ENCODE data around the gene PDLIM3.

PDLIM3 gene

DNA sequence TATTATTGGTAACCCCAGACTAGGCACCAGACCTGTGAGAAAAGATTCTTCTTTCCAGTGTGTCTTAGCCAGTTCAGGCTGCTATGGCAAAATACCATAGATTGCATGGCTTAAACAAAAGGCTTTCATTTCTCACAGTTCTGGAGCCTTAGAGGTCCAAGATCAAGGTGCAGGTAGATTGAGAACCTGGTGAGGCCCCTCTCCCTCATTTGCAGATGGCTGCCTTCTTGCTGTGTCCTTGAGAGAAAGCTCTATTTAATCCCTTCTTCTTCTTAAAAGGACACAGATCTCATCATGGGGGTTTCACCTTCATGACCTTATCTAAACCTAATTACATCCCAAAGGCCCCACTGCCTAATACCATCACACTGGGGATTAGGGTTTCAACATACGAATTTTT lies 3.5 kb upstream of the PDLIM3 start:
- 48% methylated on average over 1 of the region's 1 CpG for WGBS
- no peak overlapping the region for H3K23ac ChIP-seq (ENCODE audit: low read length in 2 of 2)
- no peak for DNase-seq
- H2BK5ac ChIP-seq (ENCODE audit: low read depth, low read length, poor library complexity, severe bottlenecking), result no peak overlapping the region
- H3K79me1 ChIP-seq (replicated peaks; ENCODE audit: low read length, poor library complexity, severe bottlenecking), result no peaks in the 10 kb centered on the region
- peaks cover 11% of the 10 kb centered on the region for H3K4me1 ChIP-seq (ENCODE audit: control insufficient read depth, insufficient read depth, low read depth, low read length)
- no peak overlapping the region for H2BK120ac ChIP-seq (ENCODE audit: low read depth, low read length)
- no peak overlapping the region for H2AK5ac ChIP-seq (ENCODE audit: low read length, severe bottlenecking)
- H4K8ac ChIP-seq (ENCODE audit: low read length), result no peak overlapping the region
- H3K27me3 ChIP-seq (ENCODE audit: control insufficient read depth in 1 of 2, insufficient read depth in 1 of 2, low read length in 2 of 2), result peaks cover 48 to 64% of the 10 kb centered on the region in 2 experiments
- H3K4ac ChIP-seq (ENCODE audit: low read depth in 1 of 2, low read length in 2 of 2), result no peak overlapping the region
- no peak overlapping the region for H3K4me2 ChIP-seq (ENCODE audit: low read length, poor library complexity, severe bottlenecking)
- H3K18ac ChIP-seq (ENCODE audit: low read depth in 1 of 2, low read length in 2 of 2), result no peak overlapping the region
- H3K4me3 ChIP-seq (ENCODE audit: insufficient read depth in 1 of 2, low read depth in 1 of 2, low read length in 2 of 2), result no peak overlapping the region
- H3K27ac ChIP-seq (ENCODE audit: low read length, poor library complexity, severe bottlenecking), result no peak overlapping the region
- no peak overlapping the region for H4K91ac ChIP-seq (ENCODE audit: low read length)
- no peak overlapping the region for H2BK15ac ChIP-seq (ENCODE audit: low read depth, poor library complexity, severe bottlenecking)
- H2AFZ ChIP-seq (ENCODE audit: low read depth, low read length), result no peak overlapping the region
- H2BK12ac ChIP-seq (ENCODE audit: low read length in 2 of 2), result no peak overlapping the region
- H3K9me3 ChIP-seq (ENCODE audit: control insufficient read depth, low read length), result no peaks in the 10 kb centered on the region
- H3K36me3 ChIP-seq (ENCODE audit: control insufficient read depth in 1 of 2, insufficient read depth in 2 of 2, low read depth in 1 of 2, low read length in 2 of 2), result no peaks in the 10 kb centered on the region
- no peak overlapping the region for H3K9ac ChIP-seq (ENCODE audit: low read length)
- no peak overlapping the region for H3K14ac ChIP-seq (ENCODE audit: low read length in 2 of 2)

DNA sequence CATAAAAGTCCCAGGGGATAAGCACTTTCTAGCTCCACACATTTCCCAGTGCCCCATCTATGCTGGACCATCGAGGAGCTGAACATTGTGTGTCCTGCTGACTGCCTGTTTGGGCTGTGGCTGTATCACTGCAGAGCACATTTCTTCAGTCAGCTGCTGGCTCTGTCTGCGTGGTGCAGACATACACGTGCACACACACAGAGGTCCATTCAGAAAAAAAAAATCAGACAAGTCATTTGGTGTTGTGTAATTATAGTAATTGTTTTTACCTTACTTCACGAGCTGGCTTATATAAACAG lies 1.1 kb upstream of the PDLIM3 start:
- Histone ChIP-seq H3K4me2 (ENCODE audit: low read length, poor library complexity, severe bottlenecking) (no peak overlapping the region), H3K9me3 (ENCODE audit: control insufficient read depth, low read length) (no peaks in the 10 kb centered on the region), H3K23ac (ENCODE audit: low read length in 2 of 2) (no peak overlapping the region), H3K27ac (ENCODE audit: low read length, poor library complexity, severe bottlenecking) (no peak overlapping the region), H4K91ac (ENCODE audit: low read length) (no peak overlapping the region), H3K18ac (ENCODE audit: low read depth in 1 of 2, low read length in 2 of 2) (no peak overlapping the region), H3K79me1 (replicated peaks; ENCODE audit: low read length, poor library complexity, severe bottlenecking) (no peaks in the 10 kb centered on the region), H4K8ac (ENCODE audit: low read length) (no peak overlapping the region), H3K27me3 (ENCODE audit: control insufficient read depth in 1 of 2, insufficient read depth in 1 of 2, low read length in 2 of 2) (peaks cover 41 to 54% of the 10 kb centered on the region in 2 experiments), H2AK5ac (ENCODE audit: low read length, severe bottlenecking) (no peak overlapping the region), H2AFZ (ENCODE audit: low read depth, low read length) (no peak overlapping the region), H2BK15ac (ENCODE audit: low read depth, poor library complexity, severe bottlenecking) (no peak overlapping the region), H2BK5ac (ENCODE audit: low read depth, low read length, poor library complexity, severe bottlenecking) (no peak overlapping the region), H3K4me3 (ENCODE audit: insufficient read depth in 1 of 2, low read depth in 1 of 2, low read length in 2 of 2) (peak overlapping the region in 1 of 2 experiments; percentile 76), H3K9ac (ENCODE audit: low read length) (peak overlapping the region; percentile 72), H3K4ac (ENCODE audit: low read depth in 1 of 2, low read length in 2 of 2) (no peak overlapping the region), H3K36me3 (ENCODE audit: control insufficient read depth in 1 of 2, insufficient read depth in 2 of 2, low read depth in 1 of 2, low read length in 2 of 2) (no peaks in the 10 kb centered on the region), H2BK120ac (ENCODE audit: low read depth, low read length) (no peak overlapping the region), H2BK12ac (ENCODE audit: low read length in 2 of 2) (peak overlapping the region in 1 of 2 experiments; percentile 47), H3K4me1 (ENCODE audit: control insufficient read depth, insufficient read depth, low read depth, low read length) (peaks cover 11% of the 10 kb centered on the region), H3K14ac (ENCODE audit: low read length in 2 of 2) (no peak overlapping the region)
- peak; percentile 74 for DNase-seq
- 54% methylated on average over 1 of the region's 4 CpGs for WGBS

DNA sequence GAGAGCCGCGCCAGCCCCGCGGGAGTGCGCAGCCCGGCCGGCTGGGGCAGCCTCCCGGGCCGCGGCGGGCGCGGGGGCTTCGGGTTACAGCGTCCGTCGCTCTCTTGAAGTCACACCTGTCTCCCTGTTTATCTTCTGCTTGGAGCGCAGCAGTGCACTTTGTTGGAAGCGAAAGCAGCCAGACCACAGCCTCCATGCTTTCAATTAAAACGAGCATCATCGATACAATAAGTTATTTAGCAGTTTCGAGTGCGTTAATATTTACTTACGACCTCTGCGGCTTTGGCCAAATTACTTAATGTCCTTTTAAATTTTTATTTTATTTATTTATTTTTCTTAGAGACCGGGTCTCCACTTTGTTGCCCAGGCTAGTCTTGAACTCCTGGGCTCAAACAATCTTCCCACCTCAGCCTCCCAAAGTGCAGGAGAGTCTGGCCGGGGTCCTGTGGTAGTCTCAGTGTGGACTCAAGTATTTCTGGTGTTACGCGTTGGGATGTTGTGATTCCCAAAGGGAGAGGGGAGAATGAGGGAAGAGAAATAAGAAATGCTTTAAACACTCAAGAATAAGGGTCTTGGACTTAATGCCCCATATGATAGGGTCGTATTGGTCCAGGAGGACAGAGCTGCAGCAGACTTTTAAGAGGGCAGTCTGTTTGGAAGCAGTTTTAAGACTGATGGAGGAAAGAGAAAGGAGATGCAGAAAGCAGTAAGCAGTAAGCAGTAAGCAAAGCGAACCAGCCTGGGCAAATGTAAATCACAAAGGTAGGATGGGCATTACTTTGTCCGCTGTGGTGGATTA lies 504 bp upstream of the PDLIM3 start:
- Histone ChIP-seq H3K4me1 (ENCODE audit: control insufficient read depth, insufficient read depth, low read depth, low read length) (peaks cover 11% of the 10 kb centered on the region), H2AK5ac (ENCODE audit: low read length, severe bottlenecking) (no peak overlapping the region), H4K91ac (ENCODE audit: low read length) (no peak overlapping the region), H3K23ac (ENCODE audit: low read length in 2 of 2) (peak overlapping the region in 1 of 2 experiments; percentile 80), H3K79me1 (replicated peaks; ENCODE audit: low read length, poor library complexity, severe bottlenecking) (no peaks in the 10 kb centered on the region), H3K27ac (ENCODE audit: low read length, poor library complexity, severe bottlenecking) (no peak overlapping the region), H3K4me2 (ENCODE audit: low read length, poor library complexity, severe bottlenecking) (peak overlapping the region; percentile 100), H3K18ac (ENCODE audit: low read depth in 1 of 2, low read length in 2 of 2) (peak overlapping the region in 1 of 2 experiments; percentile 77), H3K36me3 (ENCODE audit: control insufficient read depth in 1 of 2, insufficient read depth in 2 of 2, low read depth in 1 of 2, low read length in 2 of 2) (no peaks in the 10 kb centered on the region), H3K4ac (ENCODE audit: low read depth in 1 of 2, low read length in 2 of 2) (peak overlapping the region; percentile 70 to 73), H4K8ac (ENCODE audit: low read length) (no peak overlapping the region), H2BK15ac (ENCODE audit: low read depth, poor library complexity, severe bottlenecking) (peak overlapping the region; percentile 0), H2BK120ac (ENCODE audit: low read depth, low read length) (peak overlapping the region; percentile 44), H3K27me3 (ENCODE audit: control insufficient read depth in 1 of 2, insufficient read depth in 1 of 2, low read length in 2 of 2) (peaks cover 36 to 49% of the 10 kb centered on the region in 2 experiments), H3K9me3 (ENCODE audit: control insufficient read depth, low read length) (no peaks in the 10 kb centered on the region), H3K4me3 (ENCODE audit: insufficient read depth in 1 of 2, low read depth in 1 of 2, low read length in 2 of 2) (peak overlapping the region; percentile 55 to 76), H2AFZ (ENCODE audit: low read depth, low read length) (no peak overlapping the region), H2BK12ac (ENCODE audit: low read length in 2 of 2) (peak overlapping the region in 1 of 2 experiments; percentile 47), H3K9ac (ENCODE audit: low read length) (peak overlapping the region; percentile 72), H2BK5ac (ENCODE audit: low read depth, low read length, poor library complexity, severe bottlenecking) (no peak overlapping the region), H3K14ac (ENCODE audit: low read length in 2 of 2) (no peak overlapping the region)
- WGBS, result 12% methylated on average over 27 of the region's 32 CpGs
- no peak for DNase-seq

DNA sequence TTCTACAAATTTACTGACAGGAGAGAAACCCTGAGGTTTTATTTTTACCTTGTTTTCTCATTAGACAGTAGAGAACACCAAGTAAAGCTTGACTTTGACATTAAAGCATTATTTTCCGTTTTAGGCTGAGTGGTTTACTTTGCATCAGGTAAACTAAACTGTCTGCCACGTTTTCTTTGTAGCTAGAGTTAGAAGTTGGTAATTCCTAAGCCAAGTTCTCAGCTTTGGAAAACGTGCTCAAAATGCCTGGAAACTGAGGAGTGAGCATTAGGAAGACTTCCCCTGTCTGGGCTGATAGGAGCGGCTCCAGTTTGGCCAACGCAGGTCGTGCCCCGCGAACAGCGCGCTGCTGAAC lies 819 bp downstream of the PDLIM3 start:
- Histone ChIP-seq H4K91ac (ENCODE audit: low read length) (no peak overlapping the region), H3K27ac (ENCODE audit: low read length, poor library complexity, severe bottlenecking) (no peak overlapping the region), H3K27me3 (ENCODE audit: control insufficient read depth in 1 of 2, insufficient read depth in 1 of 2, low read length in 2 of 2) (peaks cover 39 to 41% of the 10 kb centered on the region in 2 experiments), H2AK5ac (ENCODE audit: low read length, severe bottlenecking) (no peak overlapping the region), H3K9me3 (ENCODE audit: control insufficient read depth, low read length) (no peaks in the 10 kb centered on the region), H3K4me1 (ENCODE audit: control insufficient read depth, insufficient read depth, low read depth, low read length) (peaks cover 11% of the 10 kb centered on the region), H3K4me3 (ENCODE audit: insufficient read depth in 1 of 2, low read depth in 1 of 2, low read length in 2 of 2) (peak overlapping the region; percentile 55 to 76), H3K18ac (ENCODE audit: low read depth in 1 of 2, low read length in 2 of 2) (no peak overlapping the region), H2AFZ (ENCODE audit: low read depth, low read length) (no peak overlapping the region), H2BK15ac (ENCODE audit: low read depth, poor library complexity, severe bottlenecking) (no peak overlapping the region), H3K14ac (ENCODE audit: low read length in 2 of 2) (no peak overlapping the region), H3K36me3 (ENCODE audit: control insufficient read depth in 1 of 2, insufficient read depth in 2 of 2, low read depth in 1 of 2, low read length in 2 of 2) (no peaks in the 10 kb centered on the region), H2BK5ac (ENCODE audit: low read depth, low read length, poor library complexity, severe bottlenecking) (no peak overlapping the region), H3K4me2 (ENCODE audit: low read length, poor library complexity, severe bottlenecking) (peak overlapping the region; percentile 100), H4K8ac (ENCODE audit: low read length) (no peak overlapping the region), H3K79me1 (replicated peaks; ENCODE audit: low read length, poor library complexity, severe bottlenecking) (no peaks in the 10 kb centered on the region), H2BK120ac (ENCODE audit: low read depth, low read length) (no peak overlapping the region), H3K23ac (ENCODE audit: low read length in 2 of 2) (no peak overlapping the region), H3K9ac (ENCODE audit: low read length) (peak overlapping the region; percentile 81), H2BK12ac (ENCODE audit: low read length in 2 of 2) (no peak overlapping the region), H3K4ac (ENCODE audit: low read depth in 1 of 2, low read length in 2 of 2) (no peak overlapping the region)
- no peak for DNase-seq
- WGBS, result 3% methylated on average over 8 of the region's 10 CpGs

Measured in mesenchymal stem cell (in vitro differentiated cells and primary cell).